ENCODE data around the gene PPM1B.

GRCh38 chr2:44203542-44203941, 34.9 kb downstream of the PPM1B start:
- TF ChIP-seq POLR2AphosphoS5 (IDR thresholded peaks at IDR 0.05; ENCODE audit: insufficient read depth in 1 of 2, low read depth in 1 of 2) = no peak
- no peak for TF ChIP-seq POLR2A (IDR thresholded peaks at IDR 0.05)
- TF ChIP-seq CTCF (IDR thresholded peaks at IDR 0.05) = no peak
